ENCODE measurements around the gene CDH23. TPM values are rescaled to one million over a fixed set of nuclear protein-coding genes. Genes with fewer than 3 reads are reported as not detected.

The CDH23 gene
- total and polyA plus RNA-seq, 10 of the 15 experiments (the other 5 are each of a cell fraction or from before 2014, with no cell fraction given), result 0.09 to 0.40 (median 0.15) TPM; not detected in 1

DNA sequence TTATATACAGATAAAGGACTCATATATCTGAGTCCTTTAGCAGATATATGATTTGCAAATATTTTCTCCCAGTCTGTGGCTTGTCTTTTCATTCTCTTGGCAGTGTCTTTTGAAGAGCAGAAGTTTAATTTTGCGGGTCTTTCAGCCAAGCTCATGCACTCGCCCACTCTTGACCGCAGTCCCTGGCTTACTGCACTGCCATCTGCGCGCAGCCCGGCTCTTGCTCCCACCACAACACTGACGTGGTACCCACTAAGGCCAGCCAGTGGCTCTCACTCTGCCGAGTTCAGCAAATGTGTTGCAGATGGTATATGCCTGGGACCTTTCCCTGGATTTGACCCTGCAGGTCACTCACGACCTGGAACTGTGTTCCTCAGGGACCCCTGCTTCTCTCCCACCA lies 74.3 kb downstream of the CDH23 start:
- H3K4me3 ChIP-seq, result no peak overlapping the region
- CTCF ChIA-PET, result no interaction called here
- H3K9me3 ChIP-seq (replicated peaks; ENCODE audit: control insufficient read depth, insufficient read depth, low read length), result no peaks in the 10 kb centered on the region
- BruUV-seq (replicated peaks), result no TSS peak
- WGBS (ENCODE audit: insufficient coverage, insufficient replicate concordance, low lambda C conversion rate, missing lambda C conversion rate), result 36% methylated on average over 9 of the region's 9 CpGs
- H3K79me2 ChIP-seq (ENCODE audit: control insufficient read depth, insufficient read depth, low read length), result no peaks in the 10 kb centered on the region
- no peak for FAIRE-seq
- no peak overlapping the region for H3K9ac ChIP-seq (ENCODE audit: control insufficient read depth, insufficient read depth, low read length)
- no peak overlapping the region for H3K4me2 ChIP-seq (ENCODE audit: control insufficient read depth, insufficient read depth)
- DNase-seq (ENCODE audit: low read depth, low spot score), result no peak
- RAD21 ChIA-PET (ENCODE audit: unreplicated experiment), result no interaction called here
- H2AFZ ChIP-seq (ENCODE audit: control insufficient read depth, low read depth, low read length), result no peak overlapping the region
- no peaks in the 10 kb centered on the region for H4K20me1 ChIP-seq (ENCODE audit: control insufficient read depth, insufficient read depth)
- peaks cover 1 to 2% of the 10 kb centered on the region in 2 experiments; a peak in 2 of 4 replicates for H3K27me3 ChIP-seq (replicated peaks in 1 of 2; ENCODE audit: control insufficient read depth in 2 of 2, insufficient read depth in 2 of 2, low read length in 1 of 2)
- no peak for ATAC-seq
- intact Hi-C loops (cut with micrococcal nuclease; ENCODE audit: unreplicated experiment), result no loop called here
- no peak overlapping the region for H3K27ac ChIP-seq (ENCODE audit: control insufficient read depth, insufficient read depth)
- POLR2A ChIA-PET, result no interaction called here
- TF ChIP-seq NFYB (IDR thresholded peaks at IDR 0.05; ENCODE audit: insufficient read depth, low read depth, low read length) (no peak), ZSCAN29 (IDR thresholded peaks at IDR 0.05) (no peak), NRF1 (conservative IDR thresholded peaks at IDR 0.05; ENCODE audit: low read depth, low read length) (no peak), ZNF24 (IDR thresholded peaks at IDR 0.05) (no peak), NFXL1 (IDR thresholded peaks at IDR 0.05; ENCODE audit: borderline replicate concordance) (no peak), PAX8 (IDR thresholded peaks at IDR 0.05) (no peak), POLR2AphosphoS5 (IDR thresholded peaks at IDR 0.05; ENCODE audit: low read length) (no peak), SMAD5 (IDR thresholded peaks at IDR 0.05; ENCODE audit: low read depth) (no peak), EP300 (IDR thresholded peaks at IDR 0.05; ENCODE audit: borderline replicate concordance in 1 of 2, control insufficient read depth in 1 of 2, low read depth in 2 of 2, low read length in 2 of 2) (no peak), EED (IDR thresholded peaks at IDR 0.05; ENCODE audit: low read depth) (no peak)
- TF ChIP-seq, protein P1, sequence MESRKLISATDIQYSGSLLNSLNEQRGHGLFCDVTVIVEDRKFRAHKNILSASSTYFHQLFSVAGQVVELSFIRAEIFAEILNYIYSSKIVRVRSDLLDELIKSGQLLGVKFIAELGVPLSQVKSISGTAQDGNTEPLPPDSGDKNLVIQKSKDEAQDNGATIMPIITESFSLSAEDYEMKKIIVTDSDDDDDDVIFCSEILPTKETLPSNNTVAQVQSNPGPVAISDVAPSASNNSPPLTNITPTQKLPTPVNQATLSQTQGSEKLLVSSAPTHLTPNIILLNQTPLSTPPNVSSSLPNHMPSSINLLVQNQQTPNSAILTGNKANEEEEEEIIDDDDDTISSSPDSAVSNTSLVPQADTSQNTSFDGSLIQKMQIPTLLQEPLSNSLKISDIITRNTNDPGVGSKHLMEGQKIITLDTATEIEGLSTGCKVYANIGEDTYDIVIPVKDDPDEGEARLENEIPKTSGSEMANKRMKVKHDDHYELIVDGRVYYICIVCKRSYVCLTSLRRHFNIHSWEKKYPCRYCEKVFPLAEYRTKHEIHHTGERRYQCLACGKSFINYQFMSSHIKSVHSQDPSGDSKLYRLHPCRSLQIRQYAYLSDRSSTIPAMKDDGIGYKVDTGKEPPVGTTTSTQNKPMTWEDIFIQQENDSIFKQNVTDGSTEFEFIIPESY (IDR thresholded peaks at IDR 0.05), result no peak
- TF ChIP-seq, protein P2, sequence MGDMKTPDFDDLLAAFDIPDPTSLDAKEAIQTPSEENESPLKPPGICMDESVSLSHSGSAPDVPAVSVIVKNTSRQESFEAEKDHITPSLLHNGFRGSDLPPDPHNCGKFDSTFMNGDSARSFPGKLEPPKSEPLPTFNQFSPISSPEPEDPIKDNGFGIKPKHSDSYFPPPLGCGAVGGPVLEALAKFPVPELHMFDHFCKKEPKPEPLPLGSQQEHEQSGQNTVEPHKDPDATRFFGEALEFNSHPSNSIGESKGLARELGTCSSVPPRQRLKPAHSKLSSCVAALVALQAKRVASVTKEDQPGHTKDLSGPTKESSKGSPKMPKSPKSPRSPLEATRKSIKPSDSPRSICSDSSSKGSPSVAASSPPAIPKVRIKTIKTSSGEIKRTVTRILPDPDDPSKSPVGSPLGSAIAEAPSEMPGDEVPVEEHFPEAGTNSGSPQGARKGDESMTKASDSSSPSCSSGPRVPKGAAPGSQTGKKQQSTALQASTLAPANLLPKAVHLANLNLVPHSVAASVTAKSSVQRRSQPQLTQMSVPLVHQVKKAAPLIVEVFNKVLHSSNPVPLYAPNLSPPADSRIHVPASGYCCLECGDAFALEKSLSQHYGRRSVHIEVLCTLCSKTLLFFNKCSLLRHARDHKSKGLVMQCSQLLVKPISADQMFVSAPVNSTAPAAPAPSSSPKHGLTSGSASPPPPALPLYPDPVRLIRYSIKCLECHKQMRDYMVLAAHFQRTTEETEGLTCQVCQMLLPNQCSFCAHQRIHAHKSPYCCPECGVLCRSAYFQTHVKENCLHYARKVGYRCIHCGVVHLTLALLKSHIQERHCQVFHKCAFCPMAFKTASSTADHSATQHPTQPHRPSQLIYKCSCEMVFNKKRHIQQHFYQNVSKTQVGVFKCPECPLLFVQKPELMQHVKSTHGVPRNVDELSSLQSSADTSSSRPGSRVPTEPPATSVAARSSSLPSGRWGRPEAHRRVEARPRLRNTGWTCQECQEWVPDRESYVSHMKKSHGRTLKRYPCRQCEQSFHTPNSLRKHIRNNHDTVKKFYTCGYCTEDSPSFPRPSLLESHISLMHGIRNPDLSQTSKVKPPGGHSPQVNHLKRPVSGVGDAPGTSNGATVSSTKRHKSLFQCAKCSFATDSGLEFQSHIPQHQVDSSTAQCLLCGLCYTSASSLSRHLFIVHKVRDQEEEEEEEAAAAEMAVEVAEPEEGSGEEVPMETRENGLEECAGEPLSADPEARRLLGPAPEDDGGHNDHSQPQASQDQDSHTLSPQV (IDR thresholded peaks at IDR 0.05), result no peak
- TF ChIP-seq, protein P3, sequence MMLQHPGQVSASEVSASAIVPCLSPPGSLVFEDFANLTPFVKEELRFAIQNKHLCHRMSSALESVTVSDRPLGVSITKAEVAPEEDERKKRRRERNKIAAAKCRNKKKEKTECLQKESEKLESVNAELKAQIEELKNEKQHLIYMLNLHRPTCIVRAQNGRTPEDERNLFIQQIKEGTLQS (IDR thresholded peaks at IDR 0.05; ENCODE audit: borderline replicate concordance, extremely low read depth, low read depth, low read length), result no peak
- TF ChIP-seq, protein P4, sequence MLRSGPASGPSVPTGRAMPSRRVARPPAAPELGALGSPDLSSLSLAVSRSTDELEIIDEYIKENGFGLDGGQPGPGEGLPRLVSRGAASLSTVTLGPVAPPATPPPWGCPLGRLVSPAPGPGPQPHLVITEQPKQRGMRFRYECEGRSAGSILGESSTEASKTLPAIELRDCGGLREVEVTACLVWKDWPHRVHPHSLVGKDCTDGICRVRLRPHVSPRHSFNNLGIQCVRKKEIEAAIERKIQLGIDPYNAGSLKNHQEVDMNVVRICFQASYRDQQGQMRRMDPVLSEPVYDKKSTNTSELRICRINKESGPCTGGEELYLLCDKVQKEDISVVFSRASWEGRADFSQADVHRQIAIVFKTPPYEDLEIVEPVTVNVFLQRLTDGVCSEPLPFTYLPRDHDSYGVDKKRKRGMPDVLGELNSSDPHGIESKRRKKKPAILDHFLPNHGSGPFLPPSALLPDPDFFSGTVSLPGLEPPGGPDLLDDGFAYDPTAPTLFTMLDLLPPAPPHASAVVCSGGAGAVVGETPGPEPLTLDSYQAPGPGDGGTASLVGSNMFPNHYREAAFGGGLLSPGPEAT (IDR thresholded peaks at IDR 0.05; ENCODE audit: low read depth), result no peak
- TF ChIP-seq, protein P5, sequence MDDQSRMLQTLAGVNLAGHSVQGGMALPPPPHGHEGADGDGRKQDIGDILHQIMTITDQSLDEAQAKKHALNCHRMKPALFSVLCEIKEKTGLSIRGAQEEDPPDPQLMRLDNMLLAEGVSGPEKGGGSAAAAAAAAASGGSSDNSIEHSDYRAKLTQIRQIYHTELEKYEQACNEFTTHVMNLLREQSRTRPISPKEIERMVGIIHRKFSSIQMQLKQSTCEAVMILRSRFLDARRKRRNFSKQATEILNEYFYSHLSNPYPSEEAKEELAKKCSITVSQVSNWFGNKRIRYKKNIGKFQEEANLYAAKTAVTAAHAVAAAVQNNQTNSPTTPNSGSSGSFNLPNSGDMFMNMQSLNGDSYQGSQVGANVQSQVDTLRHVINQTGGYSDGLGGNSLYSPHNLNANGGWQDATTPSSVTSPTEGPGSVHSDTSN (IDR thresholded peaks at IDR 0.05; ENCODE audit: insufficient replicate concordance, low read depth, low read length), result no peak
- SMC1A ChIA-PET (ENCODE audit: uncharacterized antibody, unreplicated experiment), result interaction anchor here (1.0 kb wide), 1 partner anchor 98 kb away, joined by 3 read pairs; no protein-coding TSS in a partner anchor
- no peaks in the 10 kb centered on the region for H3K36me3 ChIP-seq (ENCODE audit: control insufficient read depth in 2 of 2, insufficient read depth in 2 of 2, low read length in 1 of 2)
- H3K4me1 ChIP-seq (ENCODE audit: control insufficient read depth, insufficient read depth, low read length), result no peaks in the 10 kb centered on the region
- in situ Hi-C loops (cut with MboI), result no loop called here

All from GM12878 (cell line).